Stimulated activated effector memory CD8-positive, alpha-beta T cell treated with anti-CD3 and anti-CD28 coated beads, Interleukin-12 subunit alpha, Interleukin-12 subunit beta, amount 100 ng/mL, for 72 hours (primary cell): Measurements from ENCODE around the gene STX18.

Experiments used
- ATAC-seq: fragments of 150-1000 bp; cut with Tn5 transposase; 2 replicates; pipeline ENCODE4 v1.10.0; 2021
- DNase-seq, 2 donors: peaks; one replicate each; pipeline ENCODE4 v3.0.0; 2021 to 2022; ENCODE audit warnings: low spot score in 2 of 2
- H3K27ac Mint-ChIP-seq: one replicate; pipeline ENCODE4 v1.8.0; 2022; ENCODE audit warnings: mild to moderate bottlenecking, mixed read lengths
- H3K36me3 Mint-ChIP-seq: one replicate; pipeline ENCODE4 v1.8.0; 2022; ENCODE audit warnings: mild to moderate bottlenecking, mixed read lengths
- H3K4me1 Mint-ChIP-seq: one replicate; pipeline ENCODE4 v1.8.0; 2022; ENCODE audit warnings: mixed read lengths
- H3K4me3 Mint-ChIP-seq: one replicate; pipeline ENCODE4 v1.8.0; 2022; ENCODE audit warnings: mild to moderate bottlenecking, mixed read lengths
- H3K9me3 Mint-ChIP-seq: one replicate; pipeline ENCODE4 v1.8.0; 2022; ENCODE audit warnings: mixed read lengths

Gene STX18

DNA sequence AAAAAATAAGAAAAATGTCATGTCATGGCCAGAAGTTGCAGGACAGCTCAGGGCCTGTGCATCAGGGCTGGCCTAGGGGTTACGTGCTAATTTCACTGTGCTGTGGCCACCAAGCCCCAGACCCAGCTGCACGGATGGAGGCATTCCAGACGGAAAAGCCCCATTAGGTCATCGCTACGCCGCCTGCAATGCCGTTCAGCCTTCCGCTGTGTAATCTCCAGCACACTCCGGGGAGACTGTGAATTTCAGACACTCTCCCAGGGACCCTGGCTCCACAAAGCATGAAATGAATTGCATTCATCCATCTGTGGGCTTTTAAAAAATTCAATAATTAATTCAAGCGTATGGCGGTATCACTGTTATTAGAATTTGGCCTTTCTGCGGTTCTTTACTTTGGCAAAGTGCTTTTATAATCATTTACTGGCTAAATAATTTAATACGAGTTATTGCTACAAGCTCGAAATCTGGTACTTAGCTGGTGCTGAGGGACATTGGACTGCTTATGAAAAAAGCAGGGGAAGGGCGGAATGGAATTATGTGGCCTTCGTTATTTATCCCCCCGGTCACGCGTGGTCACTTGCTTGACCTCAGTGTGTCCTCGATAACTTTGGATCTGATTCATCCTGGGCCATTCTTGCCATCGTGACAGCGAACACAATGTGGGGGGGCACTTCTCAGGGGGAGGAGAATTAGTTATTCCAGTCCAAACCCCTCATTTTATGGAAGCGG, 164.0 kb downstream of the STX18 start:
- H3K4me1 Mint-ChIP-seq = no peaks in the 10 kb centered on the region
- no peak for DNase-seq

DNA sequence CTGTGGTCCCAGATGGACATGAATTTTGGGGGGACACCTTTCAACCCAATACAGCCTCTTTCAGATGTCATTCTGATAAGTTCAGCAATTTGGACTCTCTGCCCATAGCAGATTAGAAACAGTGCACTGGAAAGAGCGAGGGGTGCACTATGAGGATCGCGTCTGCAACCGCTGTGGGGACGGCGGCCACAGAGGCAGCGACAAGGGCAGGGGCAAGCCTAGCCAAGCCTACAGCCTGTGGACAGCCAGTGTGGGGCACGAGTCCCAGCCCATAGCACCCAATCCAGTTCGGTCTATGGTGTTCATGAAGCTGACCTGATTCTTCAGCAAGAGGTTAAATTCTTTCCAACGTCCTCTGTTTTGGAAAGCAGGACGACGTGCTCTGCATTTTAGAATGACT, 164.7 kb downstream of the STX18 start:
- Mint-ChIP-seq H3K4me1 (no peaks in the 10 kb centered on the region), H3K9me3 (peaks cover 3% of the 10 kb centered on the region), H3K27ac (no peak overlapping the region), H3K36me3 (no peaks in the 10 kb centered on the region), H3K4me3 (no peak overlapping the region)
- DNase-seq = no peak
- no peak for ATAC-seq

More for the DNA sequence above, 164.0 kb downstream of the STX18 start:
- Mint-ChIP-seq H3K9me3 (peaks cover 3% of the 10 kb centered on the region), H3K27ac (no peak overlapping the region), H3K4me3 (no peak overlapping the region), H3K36me3 (no peaks in the 10 kb centered on the region)
- ATAC-seq = no peak

DNA sequence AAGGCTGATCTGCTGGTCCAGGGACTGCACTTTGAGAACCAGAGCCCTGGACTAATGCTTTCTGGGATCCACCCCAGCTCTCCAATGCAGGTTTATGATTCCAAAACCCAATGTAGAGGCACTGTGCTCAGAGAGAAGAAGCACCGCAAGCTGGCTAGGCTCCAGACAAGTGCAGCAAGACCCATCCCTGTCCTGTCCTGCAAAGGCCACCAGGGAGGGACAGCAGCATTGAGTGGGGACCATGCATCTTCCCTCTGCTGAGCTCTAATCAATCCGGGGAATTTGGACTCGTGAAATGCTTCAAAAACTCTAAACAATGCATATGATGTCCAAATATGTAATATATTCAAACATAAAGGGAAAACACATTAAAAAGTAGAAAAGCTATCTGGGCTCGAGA, 165.8 kb downstream of the STX18 start:
- ATAC-seq (no peak), DNase-seq (no peak)
- H3K36me3 Mint-ChIP-seq = no peaks in the 10 kb centered on the region
- H3K4me1 Mint-ChIP-seq = no peaks in the 10 kb centered on the region
- no peak overlapping the region for H3K27ac Mint-ChIP-seq
- H3K9me3 Mint-ChIP-seq = peaks cover 3% of the 10 kb centered on the region
- no peak overlapping the region for H3K4me3 Mint-ChIP-seq

DNA sequence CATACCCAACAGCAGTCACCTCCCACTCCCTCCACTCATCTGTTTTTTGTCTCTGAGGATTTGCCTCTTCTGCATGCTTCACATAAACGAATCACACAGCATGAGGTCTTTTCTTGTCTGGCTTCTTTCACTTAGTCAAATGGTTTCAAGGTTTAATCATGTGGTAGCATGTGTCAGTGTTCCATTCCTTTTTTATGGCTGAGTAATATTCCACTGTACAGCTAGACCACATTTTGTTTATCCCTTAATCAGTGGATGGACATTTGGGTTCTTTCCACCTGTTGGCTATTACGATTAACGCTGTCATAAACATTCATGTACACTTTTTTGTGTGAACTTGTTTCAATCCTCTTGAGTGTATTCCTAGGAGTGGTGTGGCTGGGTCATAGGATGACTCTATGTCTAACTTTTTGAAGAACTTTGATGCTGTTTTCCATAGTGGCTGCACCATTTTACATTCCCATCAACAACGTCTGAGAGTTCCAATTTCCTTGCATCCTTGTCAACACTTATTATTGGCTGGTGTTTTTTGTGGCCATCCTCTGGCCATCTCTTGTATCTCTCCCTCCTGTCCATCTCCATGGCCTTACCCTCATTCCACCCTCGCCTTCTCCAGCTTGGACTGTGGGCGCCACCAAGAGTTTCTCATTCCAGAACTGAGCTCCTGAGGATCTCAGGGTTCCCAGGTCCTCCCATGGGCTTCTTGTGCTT, 167.3 kb downstream of the STX18 start:
- H3K4me1 Mint-ChIP-seq = no peaks in the 10 kb centered on the region
- ATAC-seq = no peak

More for the DNA sequence above, 167.3 kb downstream of the STX18 start:
- Mint-ChIP-seq H3K4me3 (no peak overlapping the region), H3K9me3 (peaks cover 3% of the 10 kb centered on the region), H3K36me3 (no peaks in the 10 kb centered on the region), H3K27ac (no peak overlapping the region)
- no peak for DNase-seq
